ENCODE results near the gene LRRC72.

Gene LRRC72

DNA sequence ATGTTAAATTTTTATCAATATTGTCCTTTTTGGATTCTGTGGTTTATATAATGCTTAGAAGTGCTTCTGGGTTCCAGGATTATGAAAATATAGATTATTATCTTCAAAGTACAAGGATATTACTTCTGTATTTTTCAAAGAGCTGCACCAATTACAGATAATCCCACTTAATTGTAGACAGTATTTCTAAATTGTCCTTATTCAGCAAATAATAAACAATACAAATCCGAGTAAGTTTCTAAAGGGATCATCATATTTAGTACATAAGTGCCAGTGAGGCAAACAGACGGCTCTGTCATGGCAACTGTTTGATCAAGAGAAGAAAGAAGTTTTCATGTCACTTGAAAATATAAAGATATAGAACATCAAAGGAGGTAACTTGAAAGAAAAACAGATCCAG lies 99.8 kb downstream of the LRRC72 start:
- DNase-seq (ENCODE audit: low read depth in 2 of 2), result no peak

DNA sequence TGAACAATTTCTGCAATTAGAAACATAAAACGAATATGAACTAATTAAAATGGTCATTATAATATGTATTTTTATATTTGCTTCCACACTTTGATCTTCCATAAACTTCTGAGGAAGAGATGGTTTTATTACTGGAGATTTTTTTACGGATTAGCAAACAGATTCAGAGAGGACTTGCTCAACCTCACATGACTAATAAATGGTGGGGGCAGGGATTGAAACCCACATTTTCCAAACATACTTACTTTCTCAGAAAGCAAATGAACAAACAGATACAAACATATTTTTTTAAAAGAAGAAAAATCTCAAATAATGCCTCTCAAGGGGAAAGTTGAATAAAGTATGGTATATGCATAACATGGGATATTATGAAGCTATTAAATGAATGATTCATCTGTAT lies 100.6 kb downstream of the LRRC72 start:
- no peak for DNase-seq (ENCODE audit: low read depth in 2 of 2)

- DNase-seq (ENCODE audit: low read depth in 2 of 2), result no peak
These were observed 104.0 kb downstream of the LRRC72 start for GRCh38 chr7:16630654-16631053.
